Measurements from ENCODE around the gene STUM. TPM values are rescaled to one million over a fixed set of nuclear protein-coding genes. Genes with fewer than 3 reads are reported as not detected.

STUM gene
- total RNA-seq, 1 donor from 2014 or later: 0.83 TPM

DNA sequence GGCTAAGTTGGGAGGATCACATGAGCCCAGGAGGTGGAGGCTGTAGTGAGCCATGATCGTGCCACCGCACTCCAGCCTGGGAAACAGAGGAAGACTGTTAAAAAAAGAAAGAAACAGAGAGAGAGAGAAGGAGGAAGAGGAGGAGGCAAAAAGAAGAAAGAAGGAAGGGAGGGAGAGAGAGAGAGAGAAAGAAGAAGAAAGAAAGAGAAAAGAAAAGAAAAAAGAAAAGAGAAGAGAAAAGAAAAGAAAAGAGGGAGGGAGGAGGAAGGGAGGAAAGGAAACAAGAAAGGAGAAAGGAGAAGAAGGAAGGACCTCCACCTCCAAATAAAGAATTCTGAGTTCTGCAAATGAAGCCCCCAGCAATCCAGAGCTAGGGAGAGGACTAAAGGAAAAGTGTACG, 82.0 kb downstream of the STUM start:
- Histone ChIP-seq H3K9me3 (no peaks in the 10 kb centered on the region), H3K36me3 (peaks cover 37% of the 10 kb centered on the region), H3K27me3 (ENCODE audit: low read depth) (no peaks in the 10 kb centered on the region), H3K4me1 (peaks cover 31% of the 10 kb centered on the region), H3K4me3 (no peak overlapping the region), H3K27ac (no peak overlapping the region)
- TF ChIP-seq, protein P1, sequence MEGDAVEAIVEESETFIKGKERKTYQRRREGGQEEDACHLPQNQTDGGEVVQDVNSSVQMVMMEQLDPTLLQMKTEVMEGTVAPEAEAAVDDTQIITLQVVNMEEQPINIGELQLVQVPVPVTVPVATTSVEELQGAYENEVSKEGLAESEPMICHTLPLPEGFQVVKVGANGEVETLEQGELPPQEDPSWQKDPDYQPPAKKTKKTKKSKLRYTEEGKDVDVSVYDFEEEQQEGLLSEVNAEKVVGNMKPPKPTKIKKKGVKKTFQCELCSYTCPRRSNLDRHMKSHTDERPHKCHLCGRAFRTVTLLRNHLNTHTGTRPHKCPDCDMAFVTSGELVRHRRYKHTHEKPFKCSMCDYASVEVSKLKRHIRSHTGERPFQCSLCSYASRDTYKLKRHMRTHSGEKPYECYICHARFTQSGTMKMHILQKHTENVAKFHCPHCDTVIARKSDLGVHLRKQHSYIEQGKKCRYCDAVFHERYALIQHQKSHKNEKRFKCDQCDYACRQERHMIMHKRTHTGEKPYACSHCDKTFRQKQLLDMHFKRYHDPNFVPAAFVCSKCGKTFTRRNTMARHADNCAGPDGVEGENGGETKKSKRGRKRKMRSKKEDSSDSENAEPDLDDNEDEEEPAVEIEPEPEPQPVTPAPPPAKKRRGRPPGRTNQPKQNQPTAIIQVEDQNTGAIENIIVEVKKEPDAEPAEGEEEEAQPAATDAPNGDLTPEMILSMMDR (IDR thresholded peaks at IDR 0.05): no peak
- ATAC-seq (no peak), DNase-seq (no peak)
- intact Hi-C loops (cut with DNase I): loop anchor here (5.0 kb wide), 1 partner anchor 197 kb away; no protein-coding TSS in a partner anchor

DNA sequence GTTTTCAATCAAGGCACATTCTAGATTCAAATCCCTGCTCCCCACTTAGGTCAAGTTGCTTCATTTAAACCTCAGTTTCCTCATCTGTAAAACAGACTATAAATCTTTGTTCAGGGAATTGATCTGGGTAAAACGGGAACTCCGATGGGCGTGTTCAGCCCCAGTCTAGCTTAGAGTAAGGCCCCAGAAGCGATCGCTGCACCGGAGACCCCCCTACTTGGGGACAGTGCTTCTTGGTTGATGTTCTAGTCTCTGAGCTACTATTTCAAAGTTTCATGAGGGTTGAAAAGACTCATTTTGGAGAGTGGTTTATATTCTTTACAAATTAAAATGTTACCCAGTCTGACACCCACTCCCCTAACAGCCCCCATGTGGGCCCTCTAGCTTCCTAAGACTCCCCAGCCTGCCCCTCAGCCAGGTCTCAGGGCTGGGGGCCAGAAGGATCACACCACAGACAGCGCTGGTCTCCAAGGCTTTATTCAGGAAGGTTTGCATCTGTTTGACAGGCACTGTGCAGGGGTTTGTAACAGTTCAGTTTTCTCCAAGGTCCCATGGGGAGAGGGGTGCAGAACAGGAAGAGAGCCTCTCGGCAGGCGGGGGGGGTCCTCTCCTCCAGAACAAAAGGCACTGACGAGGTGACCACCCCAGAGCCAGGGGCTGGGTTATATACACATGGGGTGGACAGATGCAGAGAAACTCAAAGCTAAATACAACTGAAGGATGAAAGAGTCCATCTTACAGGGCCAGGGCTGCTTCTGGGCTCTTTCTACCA, 82.9 kb downstream of the STUM start:
- H3K27me3 ChIP-seq (ENCODE audit: low read depth): no peaks in the 10 kb centered on the region
- intact Hi-C loops (cut with DNase I): loop anchor here (5.0 kb wide), 1 partner anchor 196 kb away; no protein-coding TSS in a partner anchor
- peak; percentile 40 for DNase-seq
- ATAC-seq: no peak
- no peaks in the 10 kb centered on the region for H3K9me3 ChIP-seq
- TF ChIP-seq, protein P1 (IDR thresholded peaks at IDR 0.05): no peak
- no peak overlapping the region for H3K27ac ChIP-seq
- no peak overlapping the region for H3K4me3 ChIP-seq
- peaks cover 28% of the 10 kb centered on the region for H3K4me1 ChIP-seq
- H3K36me3 ChIP-seq: peaks cover 45% of the 10 kb centered on the region

DNA sequence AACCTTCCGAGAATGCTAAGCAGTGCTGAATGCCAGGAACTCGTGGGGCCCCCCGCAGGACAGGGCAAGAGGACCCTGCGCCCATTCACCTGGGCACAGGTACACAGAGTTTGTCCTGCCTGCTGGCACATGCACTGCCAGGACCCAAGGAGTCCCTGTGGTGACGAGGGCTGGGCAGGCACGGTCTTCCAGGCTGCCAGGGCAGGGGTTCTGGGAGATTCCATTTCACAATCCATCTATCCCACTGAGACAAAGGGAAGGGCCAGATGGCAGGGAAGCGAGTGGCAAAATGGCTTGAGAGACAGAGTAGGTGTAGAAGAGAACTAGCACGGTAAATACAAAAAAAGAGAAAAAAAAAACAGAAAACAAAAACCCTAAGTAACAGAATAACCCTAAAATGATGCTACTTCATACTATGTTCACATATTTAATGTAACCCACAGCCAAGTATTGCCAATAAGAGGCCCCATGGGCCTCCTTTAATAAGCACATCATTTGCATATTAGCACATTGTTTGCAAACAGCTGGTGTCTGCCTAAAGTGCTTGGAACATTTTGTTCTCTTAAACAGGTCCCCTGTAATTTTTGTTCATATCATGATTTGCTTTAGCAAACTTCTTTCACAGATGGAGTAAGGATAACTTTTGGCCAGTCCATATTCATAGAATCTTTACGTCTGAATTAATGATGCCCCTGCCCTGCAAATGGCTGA, 83.8 kb downstream of the STUM start:
- intact Hi-C loops (cut with DNase I): loop anchor here (5.0 kb wide), 1 partner anchor 195 kb away; no protein-coding TSS in a partner anchor
- TF ChIP-seq, protein P1 (IDR thresholded peaks at IDR 0.05): no peak
- H3K27me3 ChIP-seq (ENCODE audit: low read depth): no peaks in the 10 kb centered on the region
- peaks cover 23% of the 10 kb centered on the region for H3K4me1 ChIP-seq
- H3K9me3 ChIP-seq: no peaks in the 10 kb centered on the region
- DNase-seq: peak; percentile 38
- H3K36me3 ChIP-seq: peaks cover 54% of the 10 kb centered on the region
- no peak overlapping the region for H3K27ac ChIP-seq
- ATAC-seq: no peak
- H3K4me3 ChIP-seq: no peak overlapping the region

DNA sequence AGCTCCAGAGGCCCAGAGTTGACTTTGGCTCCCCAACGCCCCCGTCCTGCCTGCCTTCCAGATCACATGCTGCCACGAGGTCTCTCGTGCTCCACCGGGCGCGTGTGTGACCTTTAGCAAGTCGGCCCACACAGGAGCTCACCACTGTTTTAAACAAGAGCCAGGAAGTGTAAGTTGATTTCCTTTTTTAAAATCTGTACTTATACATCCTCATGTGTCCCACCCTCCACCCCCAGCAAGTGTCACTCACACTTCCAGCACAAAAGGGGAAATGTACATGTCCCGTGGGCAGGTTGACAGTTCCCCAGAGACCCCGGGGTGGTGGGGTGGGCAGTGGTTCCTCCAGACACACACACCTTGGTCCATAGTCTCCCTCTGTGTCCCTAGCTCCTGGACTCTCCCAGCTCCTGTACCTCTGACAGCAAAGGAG, 84.4 kb downstream of the STUM start:
- DNase-seq (peak; percentile 78), ATAC-seq (peak in 1 of 2 donors; percentile 4)
- H3K4me1 ChIP-seq: peaks cover 23% of the 10 kb centered on the region
- H3K36me3 ChIP-seq: peaks cover 60% of the 10 kb centered on the region
- intact Hi-C loops (cut with DNase I): loop anchor here (5.0 kb wide), 1 partner anchor 194 kb away; no protein-coding TSS in a partner anchor
- H3K27me3 ChIP-seq (ENCODE audit: low read depth): no peaks in the 10 kb centered on the region
- H3K4me3 ChIP-seq: no peak overlapping the region
- peak overlapping the region; percentile 48 for H3K27ac ChIP-seq
- TF ChIP-seq, protein P1 (IDR thresholded peaks at IDR 0.05): no peak
- H3K9me3 ChIP-seq: no peaks in the 10 kb centered on the region

DNA sequence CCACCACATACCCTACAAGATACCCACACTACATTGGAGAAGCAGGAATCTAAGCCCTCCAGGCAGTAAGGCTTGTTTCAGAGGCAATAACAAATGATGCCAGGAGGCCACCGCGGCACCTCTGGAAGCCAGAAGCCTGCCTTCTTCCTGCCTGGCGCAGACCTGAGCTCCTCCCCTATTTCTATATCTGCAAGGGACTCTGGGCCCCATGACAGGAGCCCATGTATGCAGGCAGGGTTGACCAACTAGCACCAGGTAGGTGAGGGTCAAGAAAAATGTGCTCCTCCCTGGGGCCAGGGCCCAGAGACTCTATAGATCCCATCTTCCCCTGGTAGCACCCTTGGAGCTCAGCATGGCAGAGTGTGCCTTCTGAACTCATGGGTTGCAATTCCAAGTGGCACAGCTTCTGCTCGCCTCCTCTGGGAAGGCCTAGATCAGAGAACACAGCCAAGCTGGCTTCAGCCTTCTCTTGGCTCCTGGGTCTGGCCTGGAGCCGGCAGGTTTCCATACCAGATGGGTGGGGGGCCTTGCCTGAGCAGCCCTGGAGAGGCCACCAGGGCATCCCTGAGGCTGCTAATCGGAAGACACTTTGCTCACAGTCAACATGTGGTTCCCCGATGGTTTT, 85.1 kb downstream of the STUM start:
- TF ChIP-seq, protein P1 (IDR thresholded peaks at IDR 0.05): no peak
- Histone ChIP-seq H3K9me3 (no peaks in the 10 kb centered on the region), H3K36me3 (peaks cover 67% of the 10 kb centered on the region), H3K27ac (peak overlapping the region; percentile 48), H3K4me1 (peaks cover 23% of the 10 kb centered on the region), H3K27me3 (ENCODE audit: low read depth) (no peaks in the 10 kb centered on the region), H3K4me3 (no peak overlapping the region)
- intact Hi-C loops (cut with DNase I): loop anchor here (5.0 kb wide), 1 partner anchor 194 kb away; no protein-coding TSS in a partner anchor
- DNase-seq (peak; percentile 42), ATAC-seq (peak in 1 of 2 donors; percentile 21)
